GM21529 (cell line): ENCODE measurements around the gene CCDC82.

Source experiments
- ATAC-seq: cut with Tn5 transposase; IDR thresholded peaks from one replicate; pipeline ENCODE4 v1.9.1; 2021; ENCODE audit not compliant: unreplicated experiment

The CCDC82 gene

DNA sequence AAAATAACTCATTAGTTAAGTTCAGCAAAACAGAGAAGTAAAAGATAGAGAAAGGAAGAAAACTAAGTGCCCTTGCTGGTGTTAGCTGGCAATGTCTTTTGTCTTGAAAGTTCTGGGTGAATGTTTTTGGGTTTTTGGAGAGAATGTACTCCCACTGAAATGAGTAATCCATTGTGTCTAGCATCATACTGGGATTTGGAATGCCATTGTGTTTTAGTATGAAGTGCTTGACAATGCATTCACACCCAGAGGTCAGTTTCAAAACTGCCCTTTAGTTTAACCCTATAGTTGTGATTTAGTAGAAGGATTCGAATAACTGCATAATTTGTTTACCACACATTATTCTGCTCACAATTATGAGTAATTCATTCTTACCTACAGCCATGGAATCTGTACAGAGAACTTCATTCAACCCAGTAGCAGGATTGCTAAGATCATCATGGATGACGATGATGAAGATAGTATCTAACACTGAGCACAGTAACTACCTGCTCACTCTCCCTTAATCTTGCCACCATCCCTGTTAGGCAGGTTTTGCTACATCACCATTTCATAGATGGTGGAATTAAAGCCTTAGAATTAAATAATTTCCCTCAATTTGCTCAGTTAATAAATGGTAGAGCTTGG lies 80.6 kb downstream of the CCDC82 start:
- ATAC-seq: no peak

DNA sequence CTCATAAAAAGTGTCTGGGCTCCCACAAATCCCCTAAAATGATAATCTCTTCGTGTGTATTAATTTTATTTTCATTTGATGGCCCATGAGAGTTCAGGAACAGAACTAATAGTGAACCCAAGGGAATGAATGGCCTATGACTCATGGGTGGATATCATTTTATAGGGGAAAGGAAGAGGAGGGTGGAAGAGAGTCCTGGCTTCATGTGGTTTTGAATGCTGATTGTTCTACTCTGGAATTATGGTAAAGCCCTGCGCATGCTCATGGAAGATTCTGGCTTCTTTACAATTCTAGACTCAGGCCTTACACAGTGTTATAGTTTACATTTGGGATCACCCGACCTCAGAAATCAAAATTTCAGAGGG lies 82.0 kb downstream of the CCDC82 start:
- no peak for ATAC-seq

DNA sequence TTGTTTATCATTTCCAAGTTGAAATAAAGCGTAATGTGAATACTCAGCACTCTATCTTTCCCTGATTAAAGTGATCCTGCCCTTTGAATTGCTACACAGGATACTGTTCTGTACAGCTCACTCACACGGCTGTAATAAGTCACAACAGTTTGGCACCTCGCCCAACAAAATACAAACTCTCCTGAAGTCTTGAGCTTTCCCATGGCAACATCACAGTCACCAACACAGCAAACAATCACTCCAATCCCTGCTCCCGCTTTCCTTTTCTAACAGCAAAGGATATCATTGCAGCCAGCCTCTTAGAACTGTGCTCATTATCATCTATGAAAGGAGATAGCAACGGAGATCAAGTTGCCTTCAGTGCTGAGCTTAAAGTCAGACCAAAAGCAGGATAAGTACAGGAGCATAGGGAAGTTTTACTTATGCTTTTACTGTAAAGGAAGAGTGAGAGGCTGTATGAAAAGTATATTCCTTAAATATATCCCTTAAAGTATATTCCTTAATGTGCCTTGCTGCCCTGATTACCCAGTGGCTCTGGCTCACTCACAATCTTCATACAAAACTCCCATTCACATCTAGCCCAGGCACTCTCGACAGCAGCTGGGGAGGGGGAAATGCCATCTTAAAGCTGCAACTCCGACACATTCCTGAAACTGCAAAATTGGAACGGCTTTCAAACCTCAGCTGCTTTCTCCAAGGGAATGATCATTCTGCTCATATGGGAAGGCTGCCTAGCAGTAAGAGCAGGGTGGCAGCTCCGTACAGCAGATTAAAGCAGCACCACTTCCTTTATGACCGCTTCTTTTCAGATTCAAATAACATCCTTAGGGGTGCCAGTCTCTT lies 82.6 kb downstream of the CCDC82 start:
- no peak for ATAC-seq

DNA sequence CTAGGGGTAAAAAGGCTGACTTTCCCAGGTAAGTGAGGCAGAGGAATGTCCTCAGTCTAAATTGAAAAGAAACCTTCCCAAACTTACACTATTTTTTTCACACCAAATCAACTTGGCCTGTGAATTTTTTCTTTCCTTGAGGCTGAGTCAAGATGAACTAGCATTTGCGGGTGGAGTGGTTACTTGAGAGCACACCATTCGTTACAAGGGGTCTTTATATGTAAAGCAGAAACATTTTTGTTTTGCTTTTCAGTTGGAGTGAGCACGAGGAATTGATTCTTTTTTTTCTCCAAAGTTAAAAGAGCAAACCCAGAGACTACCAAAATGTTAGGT lies 83.1 kb downstream of the CCDC82 start:
- no peak for ATAC-seq

DNA sequence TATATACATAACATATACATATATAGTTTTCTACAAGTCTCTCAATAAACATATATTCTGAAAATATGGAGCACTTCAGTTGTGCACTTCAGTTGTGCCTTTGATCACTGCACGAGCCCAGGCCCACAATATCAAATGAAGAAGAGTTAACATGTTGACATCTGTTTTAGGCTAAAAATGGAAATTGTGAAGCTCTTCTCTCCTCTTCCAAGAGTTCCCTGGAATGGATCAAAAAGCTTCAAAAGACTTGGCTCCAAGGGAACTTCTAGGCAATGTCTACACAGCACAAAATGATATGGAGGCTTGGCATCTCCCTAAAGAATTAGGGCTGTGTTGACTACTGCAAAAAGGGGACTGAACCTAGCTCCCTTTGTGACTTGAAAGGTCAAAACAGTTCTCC lies 83.6 kb downstream of the CCDC82 start:
- no peak for ATAC-seq

DNA sequence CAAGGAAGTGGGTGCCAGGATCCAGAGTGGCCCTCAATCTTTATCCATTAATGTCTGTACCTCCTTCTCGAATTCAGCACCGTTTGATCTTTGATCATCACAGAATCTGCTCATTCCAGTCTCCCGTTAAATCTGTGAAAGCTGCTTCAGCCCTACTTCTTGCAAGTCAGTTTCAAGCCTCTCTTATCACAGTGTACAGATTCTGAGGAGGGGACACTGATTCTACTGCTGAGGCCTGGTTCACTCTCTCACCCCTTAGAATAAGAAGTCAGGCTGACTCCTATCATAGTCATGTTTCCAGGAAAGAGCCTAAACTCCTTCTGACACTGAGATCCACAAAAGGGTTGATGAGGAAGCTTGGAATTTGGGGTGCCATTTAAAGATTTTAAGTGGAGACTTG lies 85.7 kb downstream of the CCDC82 start:
- no peak for ATAC-seq

DNA sequence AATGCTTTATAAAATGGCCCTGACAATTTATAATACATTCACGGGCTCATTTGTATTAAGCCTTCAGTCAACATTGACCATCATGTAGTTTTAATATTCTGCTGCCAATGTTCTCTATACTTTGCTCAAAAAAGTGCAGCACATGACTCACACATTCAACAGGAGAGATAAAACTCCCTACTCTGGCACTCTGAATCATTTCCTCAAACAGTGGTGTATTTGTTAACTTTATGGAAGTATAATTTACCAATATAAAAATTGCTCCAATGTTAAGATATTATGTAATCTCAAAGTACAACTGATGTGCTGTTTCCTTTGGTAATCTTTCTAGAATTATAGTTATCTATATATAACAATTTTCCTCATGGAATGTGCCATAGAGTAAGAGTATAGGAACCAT lies 86.6 kb downstream of the CCDC82 start:
- no peak for ATAC-seq
